GM18873 (cell line): ENCODE results near the gene RABGGTB.
"Not testable (repeated sequence)": the region's sequence is repeated elsewhere in the genome, so short reads cannot be mapped to it uniquely, and the experiment has no call there.

Experiments used
- ATAC-seq: cut with Tn5 transposase; IDR thresholded peaks from one replicate; pipeline ENCODE4 v1.9.1; 2021; ENCODE audit warnings: mild to moderate bottlenecking, moderate library complexity, moderate number of reproducible peaks; ENCODE audit not compliant: unreplicated experiment, low FRiP score

RABGGTB gene

GRCh38 chr1:75794382-75794781 lies 8.3 kb downstream of the RABGGTB start:
- no peak for ATAC-seq

DNA sequence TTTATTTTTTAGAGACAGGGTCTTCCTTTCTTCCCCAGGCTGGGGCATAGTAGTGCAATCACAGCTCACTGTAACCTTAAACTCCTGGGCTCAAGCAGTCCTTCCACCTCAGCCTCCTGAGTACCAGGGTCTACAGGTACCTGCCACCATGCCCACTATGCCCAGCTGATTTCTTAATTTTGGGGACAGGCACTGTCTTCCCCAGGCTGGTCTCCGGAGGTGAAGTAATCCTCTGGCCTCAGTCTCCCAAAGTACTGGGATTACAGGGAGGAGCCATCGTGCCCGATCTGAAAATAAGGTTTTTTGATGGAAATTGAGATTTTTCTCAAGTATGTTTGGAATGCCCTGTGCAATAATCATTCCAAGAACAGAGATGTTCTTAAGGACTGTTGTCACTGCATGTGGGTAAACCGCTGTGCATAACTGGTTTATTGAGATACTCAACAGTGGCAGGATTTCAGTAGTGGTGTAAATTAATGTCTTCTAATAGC lies 9.7 kb downstream of the RABGGTB start:
- no peak for ATAC-seq

GRCh38 chr1:75796376-75797272 lies 10.6 kb downstream of the RABGGTB start, which contains the start of gene MSH4:
Gene MSH4 (plus strand): TSS chr1:75796882. CDS start chr1:75796986, 104 bp downstream.
- ATAC-seq: no peak

GRCh38 chr1:75797273-75797588 lies 11.2 kb downstream of the RABGGTB start:
- no peak for ATAC-seq

GRCh38 chr1:75797606-75798216 lies 11.7 kb downstream of the RABGGTB start:
- no peak for ATAC-seq

- not testable (repeated sequence) for ATAC-seq
Observed at GRCh38 chr1:75801480-75801879, 15.4 kb downstream of the RABGGTB start.

DNA sequence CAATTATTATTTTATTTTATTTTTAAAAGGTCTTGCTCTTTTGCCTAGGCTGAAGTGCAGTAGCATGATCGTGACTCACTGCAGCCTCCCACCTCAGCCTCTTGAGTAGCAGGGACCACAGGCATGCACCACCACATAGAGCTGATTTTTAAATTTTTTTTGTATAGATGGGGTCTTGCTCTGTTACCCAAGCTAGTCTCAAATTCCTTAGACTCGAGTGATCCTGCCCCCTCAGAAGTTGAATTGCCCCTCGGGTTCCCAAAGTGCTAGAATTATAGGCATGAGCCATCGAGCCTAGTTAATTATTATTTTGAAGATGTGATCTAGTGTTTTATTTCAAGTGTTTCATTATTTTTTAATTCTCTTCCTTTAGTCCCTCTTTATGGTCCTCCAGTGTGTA lies 22.9 kb downstream of the RABGGTB start:
- ATAC-seq: no peak

- ATAC-seq: not testable (repeated sequence)
Observed at GRCh38 chr1:75810113-75810512, 24.1 kb downstream of the RABGGTB start.

DNA sequence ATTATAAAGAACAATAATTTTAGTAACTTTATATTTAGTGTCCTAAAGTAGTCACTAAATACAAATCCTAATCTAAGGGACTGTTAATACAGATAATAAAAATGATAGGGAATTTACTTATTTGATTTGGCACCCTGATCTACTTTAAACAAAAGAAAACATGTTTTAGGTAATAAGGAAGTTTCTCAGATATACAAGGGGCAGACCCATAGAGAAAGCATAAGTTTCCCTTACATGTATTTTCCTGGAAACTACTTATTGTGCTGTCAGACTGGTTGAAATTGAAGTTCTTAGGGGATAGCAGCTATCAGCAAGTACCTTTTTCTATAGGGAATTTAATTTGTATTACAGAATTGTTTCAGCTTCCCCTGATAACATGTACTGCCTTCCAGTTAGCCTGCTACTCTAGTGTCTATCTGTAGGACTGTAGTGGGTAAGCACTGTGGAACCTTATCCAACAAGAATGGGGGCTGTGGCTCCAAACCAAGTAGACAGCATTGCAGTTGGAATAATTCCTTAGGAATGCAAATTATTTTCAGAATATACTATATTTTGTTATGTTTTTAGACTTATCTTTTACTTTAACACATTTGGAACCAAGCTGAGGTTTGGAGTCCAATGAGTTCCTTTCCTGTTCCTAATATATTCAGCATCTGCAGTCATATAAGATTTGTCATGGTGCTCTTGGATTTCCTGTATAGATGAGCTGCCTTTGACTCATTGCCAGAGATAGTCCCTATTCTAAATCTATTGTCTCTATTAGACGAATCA lies 25.3 kb downstream of the RABGGTB start:
- ATAC-seq: no peak

DNA sequence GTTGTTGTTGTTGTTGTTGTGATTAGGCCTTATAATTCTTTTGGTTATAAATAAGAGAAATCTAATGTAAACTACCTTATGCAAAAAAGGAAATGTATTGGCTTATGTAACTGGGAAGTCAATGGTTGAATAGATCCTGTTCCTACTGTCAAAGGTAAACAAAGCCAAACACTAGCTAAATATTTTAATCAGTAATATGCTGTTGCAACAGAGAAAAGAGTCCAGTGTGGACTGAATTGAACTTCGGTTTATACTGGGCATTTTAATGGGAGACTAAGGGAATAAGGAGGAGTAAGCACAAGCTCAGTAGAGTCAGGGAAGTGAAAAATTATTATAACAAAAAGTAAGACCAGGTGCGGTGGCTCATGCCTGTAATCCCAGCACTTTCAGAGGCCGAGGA lies 26.0 kb downstream of the RABGGTB start:
- ATAC-seq: no peak

DNA sequence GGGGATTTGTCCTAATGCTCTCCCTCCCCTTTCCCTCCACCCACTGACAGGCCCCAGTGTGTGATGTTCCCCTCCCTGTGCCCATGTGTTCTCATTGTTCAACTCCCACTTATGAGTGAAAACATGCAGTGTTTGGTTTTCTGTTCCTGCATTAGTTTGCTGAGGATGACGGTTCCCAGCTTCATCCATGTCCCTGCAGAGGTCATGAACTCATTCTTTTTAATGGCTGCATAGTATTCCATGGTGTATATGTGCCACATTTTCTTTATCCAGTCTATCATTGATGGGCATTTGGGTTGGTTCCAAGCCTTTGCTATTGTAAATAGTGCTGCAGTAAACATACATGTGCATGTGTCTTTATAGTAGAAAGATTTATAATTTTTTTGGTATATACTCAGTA lies 37.5 kb downstream of the RABGGTB start:
- ATAC-seq: not testable (repeated sequence)

- ATAC-seq: no peak
Observed at GRCh38 chr1:75836528-75837100, 50.6 kb downstream of the RABGGTB start.

- ATAC-seq: no peak
Observed at GRCh38 chr1:75838079-75838478, 52.0 kb downstream of the RABGGTB start.

- no peak for ATAC-seq
Observed at GRCh38 chr1:75841421-75841820, 55.4 kb downstream of the RABGGTB start.
